BE2C (cell line): ENCODE results near the gene THSD7B.

Source experiments
- DNase-seq: peaks from one replicate; pipeline ENCODE4 v3.0.0-alpha.2; 2020
- H3K27me3 ChIP-seq: fragments of 250-450 bp; sonication (Bioruptor Pico); 2 replicates; pipeline ENCODE4 v1.5.1; 2020; ENCODE audit warnings: mild to moderate bottlenecking
- H3K36me3 ChIP-seq: fragments of 250-450 bp; sonication (Bioruptor Pico); 2 replicates; pipeline ENCODE4 v1.5.1; 2020; ENCODE audit warnings: mild to moderate bottlenecking
- H3K4me1 ChIP-seq: fragments of 250-450 bp; sonication (Bioruptor Pico); 2 replicates; pipeline ENCODE4 v1.5.1; 2020
- H3K4me3 ChIP-seq: 2 replicates; pipeline ENCODE4 v1.5.1; 2011; ENCODE audit warnings: low read depth, low read length
- H3K9me3 ChIP-seq: fragments of 250-450 bp; sonication (Bioruptor Pico); 2 replicates; pipeline ENCODE4 v1.5.1; 2020
- CTCF ChIP-seq: IDR thresholded peaks from 2 replicates; pipeline ENCODE4 v1.5.1; 2012; ENCODE audit warnings: mild to moderate bottlenecking, low read depth, low read length

Gene THSD7B

GRCh38 chr2:136994793-136995192 lies 229.4 kb downstream of the THSD7B start:
- no peak for DNase-seq
- TF ChIP-seq CTCF, result no peak
- H3K27me3 ChIP-seq, result no peaks in the 10 kb centered on the region
- no peak overlapping the region for H3K4me3 ChIP-seq
- H3K36me3 ChIP-seq, result no peaks in the 10 kb centered on the region
- no peaks in the 10 kb centered on the region for H3K9me3 ChIP-seq
- no peaks in the 10 kb centered on the region for H3K4me1 ChIP-seq

DNA sequence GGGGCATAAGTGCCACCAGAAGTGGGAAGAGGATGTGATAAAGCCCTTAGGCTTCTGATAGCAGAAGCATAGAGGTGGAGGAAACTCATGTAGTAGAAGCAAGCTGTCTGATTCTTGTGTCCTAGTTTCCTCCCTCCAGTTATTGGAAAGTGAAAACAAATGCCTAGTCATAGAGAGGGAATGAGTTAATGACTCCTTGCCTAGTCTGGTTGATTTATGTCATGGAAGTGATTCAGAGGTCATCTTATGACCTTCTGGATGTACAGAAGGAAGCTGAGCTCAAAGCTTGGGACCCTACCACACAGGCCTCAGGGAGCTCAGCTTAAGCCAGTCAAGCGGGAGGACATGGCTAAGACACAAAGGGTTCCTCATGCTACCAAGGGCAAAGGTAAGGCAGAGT lies 232.2 kb downstream of the THSD7B start:
- no peak for DNase-seq
- TF ChIP-seq CTCF, result no peak

DNA sequence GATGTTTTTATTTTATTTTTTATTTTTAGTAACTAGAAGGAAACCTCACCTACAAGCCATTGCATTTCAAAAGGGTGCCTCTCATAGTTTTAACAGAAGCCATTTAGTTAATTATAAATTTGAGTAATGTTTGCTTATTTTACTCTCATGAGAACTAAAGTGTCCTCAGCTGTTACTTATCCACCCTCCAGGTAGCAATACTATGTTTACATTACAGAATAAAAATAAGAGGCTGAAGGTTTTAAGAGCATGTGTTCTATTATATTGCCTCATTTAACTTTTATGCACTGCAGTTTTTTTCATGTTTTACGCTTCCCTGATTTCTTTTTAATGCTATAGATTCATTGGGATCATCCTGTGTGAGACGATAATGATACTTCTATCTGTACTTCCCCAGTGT lies 235.5 kb downstream of the THSD7B start:
- TF ChIP-seq CTCF, result no peak
- H3K27me3 ChIP-seq, result no peaks in the 10 kb centered on the region
- no peak for DNase-seq

More for the DNA sequence above, 232.2 kb downstream of the THSD7B start:
- H3K4me3 ChIP-seq, result no peak overlapping the region
- no peaks in the 10 kb centered on the region for H3K27me3 ChIP-seq
- no peaks in the 10 kb centered on the region for H3K9me3 ChIP-seq
- no peaks in the 10 kb centered on the region for H3K4me1 ChIP-seq
- no peaks in the 10 kb centered on the region for H3K36me3 ChIP-seq

GRCh38 chr2:137002896-137003295 lies 237.6 kb downstream of the THSD7B start:
- Histone ChIP-seq H3K4me3 (no peak overlapping the region), H3K27me3 (no peaks in the 10 kb centered on the region), H3K9me3 (no peaks in the 10 kb centered on the region), H3K4me1 (no peaks in the 10 kb centered on the region), H3K36me3 (no peaks in the 10 kb centered on the region)
- DNase-seq, result no peak
- no peak for TF ChIP-seq CTCF

More for the DNA sequence above, 235.5 kb downstream of the THSD7B start:
- no peaks in the 10 kb centered on the region for H3K9me3 ChIP-seq
- no peaks in the 10 kb centered on the region for H3K36me3 ChIP-seq
- no peaks in the 10 kb centered on the region for H3K4me1 ChIP-seq
- no peak overlapping the region for H3K4me3 ChIP-seq

GRCh38 chr2:137005210-137005609 lies 239.9 kb downstream of the THSD7B start:
- Histone ChIP-seq H3K9me3 (no peaks in the 10 kb centered on the region), H3K27me3 (no peaks in the 10 kb centered on the region), H3K4me1 (no peaks in the 10 kb centered on the region), H3K36me3 (no peaks in the 10 kb centered on the region), H3K4me3 (no peak overlapping the region)
- no peak for TF ChIP-seq CTCF
- no peak for DNase-seq

- Histone ChIP-seq H3K27me3 (no peaks in the 10 kb centered on the region), H3K4me3 (no peak overlapping the region), H3K4me1 (no peaks in the 10 kb centered on the region), H3K9me3 (no peaks in the 10 kb centered on the region), H3K36me3 (no peaks in the 10 kb centered on the region)
- DNase-seq, result no peak
- no peak for TF ChIP-seq CTCF
These were observed 242.6 kb downstream of the THSD7B start for GRCh38 chr2:137007938-137008337.
